Measurements from ENCODE around the gene UBE2I.

- TF ChIP-seq CTCF (conservative IDR thresholded peaks at IDR 0.05; ENCODE audit: low read length): no peak
- no peak for TF ChIP-seq EZH2phosphoT487 (IDR thresholded peaks at IDR 0.05; ENCODE audit: borderline replicate concordance, low read depth, low read length)
Measured at GRCh38 chr16:1320097-1320496, 10.7 kb downstream of the UBE2I start.

Measured in OCI-LY7 (cell line).